ENCODE data around the gene SRD5A3. TPM values are rescaled to one million over a fixed set of nuclear protein-coding genes. Genes with fewer than 3 reads are reported as not detected.
"Not testable (repeated sequence)": the region's sequence is repeated elsewhere in the genome, so short reads cannot be mapped to it uniquely, and the experiment has no call there.

The SRD5A3 gene
- total RNA-seq, 1 donor from 2014 or later: 6.8 TPM

DNA sequence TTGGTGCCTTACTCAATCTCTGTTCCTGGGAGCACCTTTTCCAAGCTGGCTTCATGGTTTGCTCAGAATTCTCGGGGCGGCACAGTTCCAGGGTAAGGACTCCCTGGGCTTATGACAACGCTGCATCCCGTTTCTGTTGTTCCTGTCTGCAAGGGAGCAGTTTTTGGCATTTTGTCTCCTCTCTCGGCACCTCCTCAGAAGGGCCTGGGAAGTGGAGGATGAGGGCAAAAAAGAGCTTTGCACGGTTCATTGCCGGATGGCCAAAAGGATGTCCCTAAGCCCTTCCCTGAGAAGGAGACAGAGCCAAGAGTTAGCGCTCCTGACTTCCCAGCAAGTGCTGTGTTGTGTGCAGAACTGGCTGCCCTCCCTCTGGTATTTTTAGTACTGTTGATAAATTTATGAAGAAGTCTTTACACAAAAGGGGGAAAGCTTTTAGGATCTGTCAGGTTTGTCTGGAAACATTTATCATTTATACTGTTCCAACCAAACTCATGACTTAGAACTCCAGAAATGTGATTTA is 13.4 kb downstream of the SRD5A3 start:
- Histone ChIP-seq H3K4me3 (peak overlapping the region in 1 of 2 donors; percentile 41), H3K27me3 (no peaks in the 10 kb centered on the region), H3K4me1 (peaks cover 0 to 22% of the 10 kb centered on the region in 2 donors), H3K36me3 (no peaks in the 10 kb centered on the region), H3K9me3 (no peaks in the 10 kb centered on the region), H3K27ac (peak overlapping the region; percentile 80 to 86)
- peak in 1 of 2 donors; percentile 68 for DNase-seq (ENCODE audit: low spot score in 2 of 2)
- intact Hi-C loops (cut with DNase I): loop anchor here (1.0 kb wide), 1 partner anchor 37 kb away; no protein-coding TSS in a partner anchor
- TF ChIP-seq, protein P1, sequence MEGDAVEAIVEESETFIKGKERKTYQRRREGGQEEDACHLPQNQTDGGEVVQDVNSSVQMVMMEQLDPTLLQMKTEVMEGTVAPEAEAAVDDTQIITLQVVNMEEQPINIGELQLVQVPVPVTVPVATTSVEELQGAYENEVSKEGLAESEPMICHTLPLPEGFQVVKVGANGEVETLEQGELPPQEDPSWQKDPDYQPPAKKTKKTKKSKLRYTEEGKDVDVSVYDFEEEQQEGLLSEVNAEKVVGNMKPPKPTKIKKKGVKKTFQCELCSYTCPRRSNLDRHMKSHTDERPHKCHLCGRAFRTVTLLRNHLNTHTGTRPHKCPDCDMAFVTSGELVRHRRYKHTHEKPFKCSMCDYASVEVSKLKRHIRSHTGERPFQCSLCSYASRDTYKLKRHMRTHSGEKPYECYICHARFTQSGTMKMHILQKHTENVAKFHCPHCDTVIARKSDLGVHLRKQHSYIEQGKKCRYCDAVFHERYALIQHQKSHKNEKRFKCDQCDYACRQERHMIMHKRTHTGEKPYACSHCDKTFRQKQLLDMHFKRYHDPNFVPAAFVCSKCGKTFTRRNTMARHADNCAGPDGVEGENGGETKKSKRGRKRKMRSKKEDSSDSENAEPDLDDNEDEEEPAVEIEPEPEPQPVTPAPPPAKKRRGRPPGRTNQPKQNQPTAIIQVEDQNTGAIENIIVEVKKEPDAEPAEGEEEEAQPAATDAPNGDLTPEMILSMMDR (IDR thresholded peaks at IDR 0.05): no peak

DNA sequence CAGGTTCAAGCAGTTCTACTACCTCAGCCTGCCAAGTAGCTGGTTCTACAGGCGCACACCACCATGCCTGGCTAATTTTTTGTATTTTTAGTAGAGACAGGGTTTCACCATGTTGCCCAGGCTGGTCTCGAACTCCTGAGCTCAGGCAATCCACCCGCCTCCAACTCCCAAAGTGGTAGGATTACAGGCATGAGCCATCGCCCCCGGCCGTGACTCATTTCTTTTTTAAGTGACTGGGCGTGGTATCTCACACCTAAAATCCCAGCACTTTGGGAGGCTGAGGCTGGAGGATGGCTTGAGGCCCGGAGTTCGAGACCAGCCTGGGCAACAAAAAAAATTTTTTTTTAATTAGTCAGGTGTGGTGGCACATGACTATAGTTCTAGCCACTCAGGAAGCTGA is 16.9 kb downstream of the SRD5A3 start:
- H3K27me3 ChIP-seq; H3K4me3 ChIP-seq; H3K36me3 ChIP-seq; DNase-seq (ENCODE audit: low spot score in 2 of 2); H3K9me3 ChIP-seq; intact Hi-C loops (cut with DNase I); H3K27ac ChIP-seq: not testable (repeated sequence)
- peaks cover 0 to 13% of the 10 kb centered on the region in 2 donors for H3K4me1 ChIP-seq

DNA sequence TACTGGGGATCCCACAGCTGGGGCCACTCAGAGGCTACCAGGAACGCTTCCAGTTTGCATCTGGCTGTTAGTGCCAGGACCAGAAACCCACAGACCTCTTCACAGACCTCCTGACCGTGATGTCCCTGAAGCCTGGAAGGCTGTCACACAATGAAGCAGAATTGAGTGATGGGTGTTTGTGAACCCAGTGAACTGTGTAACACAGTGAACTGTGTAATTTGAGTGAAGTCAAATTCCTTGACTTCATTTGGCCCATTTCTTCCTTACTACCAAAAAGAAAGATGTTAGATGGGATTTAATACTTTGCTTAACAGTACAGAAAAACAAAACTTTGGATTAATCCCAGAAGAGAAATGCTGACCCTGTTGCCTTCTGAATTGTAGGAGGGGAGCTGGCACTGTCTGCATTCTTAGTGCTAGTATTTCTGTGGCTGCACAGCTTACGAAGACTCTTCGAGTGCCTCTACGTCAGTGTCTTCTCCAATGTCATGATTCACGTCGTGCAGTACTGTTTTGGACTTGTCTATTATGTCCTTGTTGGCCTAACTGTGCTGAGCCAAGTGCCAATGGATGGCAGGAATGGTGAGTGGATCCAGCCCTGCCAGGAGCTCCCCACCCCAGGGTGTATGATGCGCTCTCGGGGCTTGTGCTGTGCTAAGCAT is 17.8 kb downstream of the SRD5A3 start:
- no peak for DNase-seq (ENCODE audit: low spot score in 2 of 2)
- H3K27ac ChIP-seq: no peak overlapping the region
- intact Hi-C loops (cut with DNase I): no loop called here

DNA sequence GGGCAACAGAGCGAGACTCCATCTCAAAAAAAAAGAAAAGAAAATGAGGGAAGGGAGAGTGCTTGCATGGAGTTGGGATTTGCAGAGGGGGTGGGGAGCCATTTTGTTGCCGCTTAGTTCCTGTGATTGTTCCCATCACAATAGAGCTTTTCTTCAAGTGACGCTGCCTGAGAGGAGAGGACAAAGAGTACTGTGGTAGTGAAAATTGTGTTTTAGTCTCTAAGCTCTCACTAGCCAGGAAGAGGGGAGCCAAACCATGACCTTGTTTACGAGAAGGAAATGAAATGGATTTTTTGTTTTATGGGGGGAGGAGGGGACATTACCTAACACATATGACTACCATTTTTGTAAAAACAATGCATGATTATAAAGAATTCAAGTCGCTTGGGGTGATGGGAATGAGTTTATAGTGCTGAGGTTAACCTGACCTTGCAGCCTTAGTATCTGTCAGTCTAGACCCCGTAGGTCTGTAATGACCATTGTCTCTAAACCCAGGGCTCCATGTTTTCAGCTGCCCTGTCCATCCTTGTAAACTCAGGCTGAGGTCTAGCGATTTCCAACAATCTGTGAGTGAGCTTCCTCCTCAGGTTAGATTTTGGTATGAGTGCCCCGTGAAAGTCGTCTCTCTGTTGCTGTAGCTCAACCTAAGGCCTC is 18.8 kb downstream of the SRD5A3 start:
- no peak for DNase-seq (ENCODE audit: low spot score in 2 of 2)
- TF ChIP-seq, protein P1 (IDR thresholded peaks at IDR 0.05): no peak
- Histone ChIP-seq H3K27me3 (no peaks in the 10 kb centered on the region), H3K4me3 (no peak overlapping the region), H3K36me3 (peaks cover 0 to 8% of the 10 kb centered on the region in 2 donors), H3K9me3 (no peaks in the 10 kb centered on the region), H3K27ac (no peak overlapping the region), H3K4me1 (no peaks in the 10 kb centered on the region)
- intact Hi-C loops (cut with DNase I): no loop called here

More for the DNA sequence above, 17.8 kb downstream of the SRD5A3 start:
- Histone ChIP-seq H3K9me3 (no peaks in the 10 kb centered on the region), H3K4me3 (no peak overlapping the region), H3K4me1 (peaks cover 0 to 6% of the 10 kb centered on the region in 2 donors), H3K27me3 (no peaks in the 10 kb centered on the region), H3K36me3 (peaks cover 0 to 5% of the 10 kb centered on the region in 2 donors)
- TF ChIP-seq, protein P1 (IDR thresholded peaks at IDR 0.05): no peak

DNA sequence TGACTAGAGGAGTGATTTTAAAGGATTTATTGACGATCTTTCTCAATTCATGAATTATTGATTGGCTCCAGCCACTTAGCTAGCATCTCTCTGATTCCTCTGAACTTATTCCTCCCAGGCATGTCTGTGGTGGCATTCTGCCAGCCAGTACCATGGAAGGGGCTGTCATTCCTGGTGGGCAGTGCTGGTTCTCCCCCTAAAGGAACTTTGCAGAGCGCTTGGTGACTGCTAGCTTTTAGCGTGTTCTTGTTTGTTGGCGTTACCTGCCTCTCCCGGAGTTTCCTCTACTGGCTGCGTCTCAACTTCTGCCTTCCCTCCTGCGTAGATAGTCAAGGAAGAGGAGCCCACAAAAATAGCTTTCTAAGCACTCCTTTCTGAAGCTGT is 19.3 kb downstream of the SRD5A3 start:
- peaks cover 0 to 8% of the 10 kb centered on the region in 2 donors for H3K36me3 ChIP-seq
- no peaks in the 10 kb centered on the region for H3K9me3 ChIP-seq
- no peaks in the 10 kb centered on the region for H3K27me3 ChIP-seq
- no peak overlapping the region for H3K4me3 ChIP-seq
- H3K4me1 ChIP-seq: no peaks in the 10 kb centered on the region
- no peak for DNase-seq (ENCODE audit: low spot score in 2 of 2)
- TF ChIP-seq, protein P1 (IDR thresholded peaks at IDR 0.05): no peak
- H3K27ac ChIP-seq: no peak overlapping the region
- intact Hi-C loops (cut with DNase I): no loop called here

DNA sequence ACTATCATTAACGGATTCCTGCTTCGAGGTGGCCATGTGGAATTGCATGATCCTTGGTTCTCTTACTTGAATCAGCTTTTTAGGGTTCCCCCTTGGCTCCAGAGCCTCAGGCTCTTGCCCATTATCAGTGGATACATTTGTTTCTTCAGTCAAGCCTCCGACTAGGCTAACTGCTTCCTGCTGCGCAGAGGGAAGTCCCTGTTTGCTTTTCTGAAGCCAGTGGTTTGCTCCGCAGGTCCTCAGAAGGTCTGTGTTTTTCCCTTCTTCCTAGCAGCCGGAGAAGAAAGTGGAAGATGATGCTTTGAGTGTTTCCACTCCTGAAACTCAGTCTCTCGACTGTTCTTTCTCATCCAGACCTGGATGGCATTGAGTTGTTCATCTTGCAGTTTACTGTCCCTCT is 20.6 kb downstream of the SRD5A3 start:
- intact Hi-C loops (cut with DNase I): no loop called here
- peaks cover 0 to 8% of the 10 kb centered on the region in 2 donors for H3K36me3 ChIP-seq
- TF ChIP-seq, protein P1 (IDR thresholded peaks at IDR 0.05): no peak
- no peak overlapping the region for H3K27ac ChIP-seq
- DNase-seq (ENCODE audit: low spot score in 2 of 2): no peak
- H3K27me3 ChIP-seq: no peaks in the 10 kb centered on the region
- no peak overlapping the region for H3K4me3 ChIP-seq
- no peaks in the 10 kb centered on the region for H3K9me3 ChIP-seq
- H3K4me1 ChIP-seq: no peaks in the 10 kb centered on the region
